IMR-90 (cell line): ENCODE data around the gene AMFR. TPM values are rescaled to one million over a fixed set of nuclear protein-coding genes. Genes with fewer than 3 reads are reported as not detected.

Source experiments
- polyA plus RNA-seq, 3 experiments: library from polyadenylated mRNA; depleted of rRNA; stranded (reverse); fragments of >200 nt; gene quantifications; 2 replicates each; pipeline ENCODE4 v1.2.3, GENCODE V29; 2012; ENCODE audit warnings: low replicate concordance in 1 of 3
- total RNA-seq: library from RNA; depleted of rRNA; stranded (reverse); fragments of >200 nt; gene quantifications from 2 replicates; pipeline ENCODE4 v1.2.3, GENCODE V29; 2012; rRNA removed

The AMFR gene
- total and polyA plus RNA-seq, 2 of the 4 experiments (the other 2 are of a cell fraction) = 60.7 to 216 TPM

Other genes with a start within 250 kb of the AMFR start
- under 0.01 TPM in 1 of 2 replicates, not detected in the other for gene GNAO1, start 234.1 kb downstream of the AMFR start, total RNA-seq
- gene GNAO1, start 234.1 kb downstream of the AMFR start, polyA plus RNA-seq (2012; rRNA removed) = 0.07 and 0.09 TPM in 2 replicates
- gene NUDT21, start 25.8 kb upstream of the AMFR start, total RNA-seq = 165 and 166 TPM in 2 replicates
- 52.4 and 60.9 TPM in 2 replicates for gene NUDT21, start 25.8 kb upstream of the AMFR start, polyA plus RNA-seq (2012; rRNA removed)
- 102 and 103 TPM in 2 replicates for gene OGFOD1, start 26.0 kb upstream of the AMFR start, total RNA-seq
- gene OGFOD1, start 26.0 kb upstream of the AMFR start, polyA plus RNA-seq (2012; rRNA removed) = 39.2 and 43.5 TPM in 2 replicates
- 18.6 and 31.9 TPM in 2 replicates for gene BBS2, start 94.5 kb upstream of the AMFR start, total RNA-seq
- 29.9 and 32.3 TPM in 2 replicates for gene BBS2, start 94.5 kb upstream of the AMFR start, polyA plus RNA-seq (2012; rRNA removed)
- gene MT4, start 139.5 kb upstream of the AMFR start, total RNA-seq = not detected in 2 replicates
- not detected in 2 replicates for gene MT4, start 139.5 kb upstream of the AMFR start, polyA plus RNA-seq (2012; rRNA removed)
- not detected in 2 replicates for gene MT3, start 164.0 kb upstream of the AMFR start, total RNA-seq
- gene MT3, start 164.0 kb upstream of the AMFR start, polyA plus RNA-seq (2012; rRNA removed) = 0.62 and 0.70 TPM in 2 replicates
- gene MT2A, start 183.0 kb upstream of the AMFR start, total RNA-seq = 25.5 and 55.5 TPM in 2 replicates
- 588 and 621 TPM in 2 replicates for gene MT2A, start 183.0 kb upstream of the AMFR start, polyA plus RNA-seq (2012; rRNA removed)
- 137 and 166 TPM in 2 replicates for gene MT1E, start 200.2 kb upstream of the AMFR start, total RNA-seq
- gene MT1E, start 200.2 kb upstream of the AMFR start, polyA plus RNA-seq (2012; rRNA removed) = 733 and 821 TPM in 2 replicates
- not detected in 2 replicates for gene MT1M, start 207.1 kb upstream of the AMFR start, total RNA-seq
- 0.10 TPM in 1 of 2 replicates, not detected in the other for gene MT1M, start 207.1 kb upstream of the AMFR start, polyA plus RNA-seq (2012; rRNA removed)
- 1.9 TPM in 1 of 2 replicates, not detected in the other for gene MT1A, start 213.1 kb upstream of the AMFR start, total RNA-seq
- 0.60 and 1.6 TPM in 2 replicates for gene MT1A, start 213.1 kb upstream of the AMFR start, polyA plus RNA-seq (2012; rRNA removed)
- gene MT1B, start 226.3 kb upstream of the AMFR start, total RNA-seq = not detected in 2 replicates
- not detected in 2 replicates for gene MT1B, start 226.3 kb upstream of the AMFR start, polyA plus RNA-seq (2012; rRNA removed)
- not detected in 2 replicates for gene MT1F, start 232.4 kb upstream of the AMFR start, total RNA-seq
- gene MT1F, start 232.4 kb upstream of the AMFR start, polyA plus RNA-seq (2012; rRNA removed) = 0.56 and 1.1 TPM in 2 replicates
- gene MT1G, start 242.5 kb upstream of the AMFR start, total RNA-seq = not detected in 2 replicates
- 0.48 and 0.56 TPM in 2 replicates for gene MT1G, start 242.5 kb upstream of the AMFR start, polyA plus RNA-seq (2012; rRNA removed)
- not detected in 2 replicates for gene MT1H, start 244.3 kb upstream of the AMFR start, total RNA-seq
- gene MT1H, start 244.3 kb upstream of the AMFR start, polyA plus RNA-seq (2012; rRNA removed) = not detected in 2 replicates